GM23338 (cell line): ENCODE data around the gene HEPACAM. TPM values are rescaled to one million over a fixed set of nuclear protein-coding genes. Genes with fewer than 3 reads are reported as not detected.

Experiments
- ATAC-seq: fragments of 200-7000 bp; cut with Tn5 transposase; 3 replicates; pipeline ENCODE4 v1.9.1; 2020
- DNase-seq: peaks from one replicate; pipeline ENCODE4 v3.0.0-alpha.2; 2015; ENCODE audit warnings: low spot score
- H2AFZ ChIP-seq: fragments of 200-600 bp; sonication (generic); 2 replicates; pipeline ENCODE4 v1.8.0; 2016; ENCODE audit warnings: antibody characterized with exemption, mild to moderate bottlenecking, moderate library complexity
- H3F3A ChIP-seq: fragments of 200-600 bp; sonication (generic); replicated peaks from 2 replicates; pipeline ENCODE4 v1.8.0; 2017; ENCODE audit warnings: antibody characterized with exemption, mixed run types, low read depth
- H3K27ac ChIP-seq: fragments of 200-600 bp; sonication (generic); 2 replicates; pipeline ENCODE4 v1.6.1; 2016; ENCODE audit warnings: low read depth
- H3K27me3 ChIP-seq: fragments of 200-600 bp; sonication (generic); 2 replicates; pipeline ENCODE4 v1.8.0; 2016; ENCODE audit warnings: mild to moderate bottlenecking, mixed run types, moderate library complexity; ENCODE audit not compliant: insufficient read depth
- H3K36me3 ChIP-seq: fragments of 200-600 bp; sonication (generic); 2 replicates; pipeline ENCODE4 v1.8.0; 2016; ENCODE audit warnings: mild to moderate bottlenecking; ENCODE audit not compliant: insufficient read depth
- H3K4me1 ChIP-seq: fragments of 200-600 bp; sonication (generic); 2 replicates; pipeline ENCODE4 v1.8.0; 2016; ENCODE audit warnings: mild to moderate bottlenecking, moderate library complexity; ENCODE audit not compliant: insufficient read depth
- H3K4me2 ChIP-seq: fragments of 200-600 bp; sonication (generic); 2 replicates; pipeline ENCODE4 v1.7.1; 2017; ENCODE audit warnings: mixed run types
- H3K4me3 ChIP-seq: fragments of 200-600 bp; sonication (generic); 2 replicates; pipeline ENCODE4 v1.6.1; 2016; ENCODE audit warnings: mixed run types
- H3K79me2 ChIP-seq: fragments of 200-600 bp; sonication (generic); replicated peaks from 2 replicates; pipeline ENCODE4 v1.8.0; 2017; ENCODE audit warnings: mild to moderate bottlenecking; ENCODE audit not compliant: insufficient read depth
- H3K9me2 ChIP-seq: fragments of 200-600 bp; sonication (generic); 2 replicates; pipeline ENCODE4 v1.8.0; 2017; ENCODE audit not compliant: insufficient read depth
- H4K20me1 ChIP-seq: fragments of 200-600 bp; sonication (generic); replicated peaks from 2 replicates; pipeline ENCODE4 v1.8.0; 2017; ENCODE audit warnings: mild to moderate bottlenecking; ENCODE audit not compliant: insufficient read depth
- H3K27ac Mint-ChIP-seq: 2 replicates; pipeline ENCODE4 v1.8.0; 2020; ENCODE audit warnings: inconsistent platforms, mild to moderate bottlenecking, moderate library complexity, mixed read lengths
- H3K27me3 Mint-ChIP-seq: 3 replicates; pipeline ENCODE4 v1.8.0; 2022; ENCODE audit warnings: low read depth, mild to moderate bottlenecking, moderate library complexity, mixed read lengths, inconsistent platforms; ENCODE audit not compliant: insufficient read depth, poor library complexity
- H3K36me3 Mint-ChIP-seq: 3 replicates; pipeline ENCODE4 v1.8.0; 2021; ENCODE audit warnings: low read depth, mild to moderate bottlenecking, inconsistent platforms, moderate library complexity, mixed read lengths
- H3K4me1 Mint-ChIP-seq: 3 replicates; pipeline ENCODE4 v1.8.0; 2020; ENCODE audit warnings: mild to moderate bottlenecking, inconsistent platforms, mixed read lengths
- H3K4me3 Mint-ChIP-seq: 3 replicates; pipeline ENCODE4 v1.8.0; 2021; ENCODE audit warnings: moderate library complexity, mild to moderate bottlenecking, inconsistent platforms, mixed read lengths
- H3K9me3 Mint-ChIP-seq: 3 replicates; pipeline ENCODE4 v1.8.0; 2020; ENCODE audit warnings: moderate library complexity, mild to moderate bottlenecking, inconsistent platforms, mixed read lengths
- JUNB ChIP-seq: IDR thresholded peaks from one replicate; pipeline ENCODE4 v1.6.1; 2016; ENCODE audit warnings: antibody characterized with exemption; ENCODE audit not compliant: unreplicated experiment
- STAT1 ChIP-seq: IDR thresholded peaks from one replicate; pipeline ENCODE4 v1.6.1; 2016; ENCODE audit warnings: antibody characterized with exemption; ENCODE audit not compliant: unreplicated experiment
- ZNF331 ChIP-seq: fragments of 250-450 bp; sonication (Bioruptor Pico); IDR thresholded peaks from 2 replicates; pipeline ENCODE4 v1.5.0; 2020; ENCODE audit warnings: low read depth, mild to moderate bottlenecking, moderate library complexity
- polyA plus RNA-seq: library from polyadenylated mRNA; unstranded; fragments of >200 nt; fragmentation: Nextera tagmentation; extraction: Ambion mirVana; gene quantifications from 2 replicates; pipeline ENCODE4 v1.2.1, GENCODE V29; 2016
- total RNA-seq: library from RNA; depleted of rRNA; stranded (reverse); fragments of >200 nt; shearing (Covaris generic); gene quantifications from 2 replicates; pipeline ENCODE4 v1.2.3, GENCODE V29; 2014
- TF ChIP-seq, protein P1 (sequence below): IDR thresholded peaks from 2 replicates; pipeline ENCODE4 v1.6.1; 2016; ENCODE audit warnings: antibody characterized with exemption
- TF ChIP-seq, protein P2 (sequence below), 2 experiments: fragments of 200-600 bp in 1 of 2; sonication (generic) in 1 of 2; conservative IDR thresholded peaks; 2 replicates each; pipeline versions ENCODE4 v1.5.1 to v1.6.1; 2016 to 2017; ENCODE audit warnings: antibody characterized with exemption in 2 of 2, low read depth in 2 of 2, mild to moderate bottlenecking in 2 of 2, moderate library complexity in 1 of 2
- TF ChIP-seq, protein P3 (sequence below): IDR thresholded peaks from one replicate; pipeline ENCODE4 v1.6.1; 2018; ENCODE audit warnings: antibody characterized with exemption; ENCODE audit not compliant: unreplicated experiment

Gene HEPACAM
- total and polyA plus RNA-seq, 2 experiments from 2014 or later = 0.17 TPM; not detected in 1

DNA sequence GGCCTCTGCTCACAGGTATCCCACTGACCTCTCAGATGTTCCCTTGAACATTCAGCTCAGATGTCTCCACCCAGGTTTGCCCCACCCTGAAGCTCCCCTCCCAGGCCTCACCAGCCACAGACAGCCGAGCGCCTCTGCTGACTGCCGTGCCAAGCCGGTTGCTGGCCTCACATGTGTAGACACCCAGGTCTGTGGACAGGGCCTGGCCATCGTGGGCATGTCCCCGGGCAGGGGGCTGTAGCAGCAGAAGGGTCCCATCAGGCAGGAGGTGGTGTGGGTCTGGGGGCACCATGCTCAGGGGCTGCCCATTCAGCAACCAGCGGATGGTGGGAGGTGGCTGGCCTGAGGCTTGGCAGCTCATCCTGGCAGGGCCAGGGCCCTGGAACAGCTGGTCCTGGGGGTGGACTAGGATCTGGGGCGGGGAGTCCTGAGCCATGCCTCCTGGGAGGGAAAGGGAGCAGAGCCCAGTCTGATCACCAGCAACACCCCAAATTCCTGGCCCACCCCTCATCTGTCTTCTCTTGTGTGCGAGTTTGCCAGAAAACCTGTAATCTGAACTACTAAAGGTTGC, 38.9 kb downstream of the HEPACAM start:
- Mint-ChIP-seq H3K36me3 (no peaks in the 10 kb centered on the region), H3K27me3 (peaks cover 11% of the 10 kb centered on the region), H3K9me3 (no peaks in the 10 kb centered on the region), H3K4me3 (no peak overlapping the region), H3K4me1 (peaks cover 21% of the 10 kb centered on the region), H3K27ac (no peak overlapping the region)
- 0 out of 2 replicates have a peak, but pooled peaks cover 4% of the 10 kb centered on the region for H3K9me2 ChIP-seq
- H3K4me1 ChIP-seq = peaks cover 4% of the 10 kb centered on the region; the same call in 1 of the 2 replicates
- no peak overlapping the region for H3K4me3 ChIP-seq
- no peak overlapping the region for H3K4me2 ChIP-seq
- DNase-seq = no peak
- no peak for ATAC-seq
- no peaks in the 10 kb centered on the region for H4K20me1 ChIP-seq
- no peak overlapping the region for H2AFZ ChIP-seq
- 0 out of 2 replicates have a peak, but pooled peaks cover 3% of the 10 kb centered on the region for H3K27me3 ChIP-seq
- H3K79me2 ChIP-seq = no peaks in the 10 kb centered on the region
- TF ChIP-seq ZNF331 (CRISPR knock-in tag) = no peak
- H3K27ac ChIP-seq = no peak overlapping the region
- H3K36me3 ChIP-seq = no peaks in the 10 kb centered on the region
- no peaks in the 10 kb centered on the region for H3F3A ChIP-seq

DNA sequence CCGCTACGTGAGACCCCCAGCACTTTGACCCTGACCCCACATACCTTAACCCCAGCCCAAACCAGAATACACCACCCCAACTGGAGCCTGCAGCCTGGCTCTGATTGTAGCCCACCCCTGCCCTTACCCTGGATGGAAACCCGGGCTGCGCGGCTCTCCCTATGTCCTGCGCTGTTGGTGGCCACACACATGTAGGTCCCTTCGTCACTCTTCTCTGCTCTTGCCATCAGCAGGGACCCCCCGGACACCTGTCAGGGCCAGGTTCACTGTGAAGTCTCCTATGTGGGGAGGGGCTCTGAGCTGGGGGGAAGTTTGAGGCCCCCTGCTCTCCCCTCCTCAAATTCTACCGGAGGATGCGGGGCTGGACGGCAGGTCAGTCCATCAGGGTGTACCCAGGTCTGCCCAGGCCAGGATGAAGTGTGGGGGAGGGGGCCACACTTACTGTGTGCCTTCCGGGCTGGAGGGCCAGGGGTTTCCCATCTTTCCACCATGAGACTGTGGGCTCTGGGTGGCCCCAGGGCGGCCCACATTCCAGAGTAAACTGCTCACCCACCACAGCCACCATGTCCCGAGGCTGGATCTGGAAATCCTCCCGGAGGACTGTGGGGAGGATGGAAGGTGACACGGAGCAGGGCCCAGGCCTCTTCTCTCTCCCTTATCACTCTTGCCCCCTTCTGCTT, 39.6 kb downstream of the HEPACAM start:
- Histone ChIP-seq H3F3A (no peaks in the 10 kb centered on the region), H4K20me1 (no peaks in the 10 kb centered on the region), H3K9me2 (0 out of 2 replicates have a peak, but pooled peaks cover 3% of the 10 kb centered on the region), H3K27ac (no peak overlapping the region), H3K4me3 (no peak overlapping the region), H3K36me3 (no peaks in the 10 kb centered on the region), H3K4me2 (no peak overlapping the region), H2AFZ (no peak overlapping the region), H3K79me2 (no peaks in the 10 kb centered on the region), H3K4me1 (peaks cover 4% of the 10 kb centered on the region; the same call in 1 of the 2 replicates), H3K27me3 (no peaks in the 10 kb centered on the region)
- no peak overlapping the region for H3K4me3 Mint-ChIP-seq
- H3K27ac Mint-ChIP-seq = no peak overlapping the region
- peaks cover 11% of the 10 kb centered on the region for H3K27me3 Mint-ChIP-seq
- DNase-seq (no peak), ATAC-seq (no peak)
- no peaks in the 10 kb centered on the region for H3K36me3 Mint-ChIP-seq
- H3K9me3 Mint-ChIP-seq = no peaks in the 10 kb centered on the region
- TF ChIP-seq, protein P1, sequence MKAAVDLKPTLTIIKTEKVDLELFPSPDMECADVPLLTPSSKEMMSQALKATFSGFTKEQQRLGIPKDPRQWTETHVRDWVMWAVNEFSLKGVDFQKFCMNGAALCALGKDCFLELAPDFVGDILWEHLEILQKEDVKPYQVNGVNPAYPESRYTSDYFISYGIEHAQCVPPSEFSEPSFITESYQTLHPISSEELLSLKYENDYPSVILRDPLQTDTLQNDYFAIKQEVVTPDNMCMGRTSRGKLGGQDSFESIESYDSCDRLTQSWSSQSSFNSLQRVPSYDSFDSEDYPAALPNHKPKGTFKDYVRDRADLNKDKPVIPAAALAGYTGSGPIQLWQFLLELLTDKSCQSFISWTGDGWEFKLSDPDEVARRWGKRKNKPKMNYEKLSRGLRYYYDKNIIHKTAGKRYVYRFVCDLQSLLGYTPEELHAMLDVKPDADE = no peak
- TF ChIP-seq, protein P2, sequence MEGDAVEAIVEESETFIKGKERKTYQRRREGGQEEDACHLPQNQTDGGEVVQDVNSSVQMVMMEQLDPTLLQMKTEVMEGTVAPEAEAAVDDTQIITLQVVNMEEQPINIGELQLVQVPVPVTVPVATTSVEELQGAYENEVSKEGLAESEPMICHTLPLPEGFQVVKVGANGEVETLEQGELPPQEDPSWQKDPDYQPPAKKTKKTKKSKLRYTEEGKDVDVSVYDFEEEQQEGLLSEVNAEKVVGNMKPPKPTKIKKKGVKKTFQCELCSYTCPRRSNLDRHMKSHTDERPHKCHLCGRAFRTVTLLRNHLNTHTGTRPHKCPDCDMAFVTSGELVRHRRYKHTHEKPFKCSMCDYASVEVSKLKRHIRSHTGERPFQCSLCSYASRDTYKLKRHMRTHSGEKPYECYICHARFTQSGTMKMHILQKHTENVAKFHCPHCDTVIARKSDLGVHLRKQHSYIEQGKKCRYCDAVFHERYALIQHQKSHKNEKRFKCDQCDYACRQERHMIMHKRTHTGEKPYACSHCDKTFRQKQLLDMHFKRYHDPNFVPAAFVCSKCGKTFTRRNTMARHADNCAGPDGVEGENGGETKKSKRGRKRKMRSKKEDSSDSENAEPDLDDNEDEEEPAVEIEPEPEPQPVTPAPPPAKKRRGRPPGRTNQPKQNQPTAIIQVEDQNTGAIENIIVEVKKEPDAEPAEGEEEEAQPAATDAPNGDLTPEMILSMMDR (conservative IDR thresholded peaks at IDR 0.05; ENCODE audit: low read depth in 2 of 2) = no peak
- TF ChIP-seq JUNB (no peak), STAT1 (no peak)
- TF ChIP-seq, protein P3, sequence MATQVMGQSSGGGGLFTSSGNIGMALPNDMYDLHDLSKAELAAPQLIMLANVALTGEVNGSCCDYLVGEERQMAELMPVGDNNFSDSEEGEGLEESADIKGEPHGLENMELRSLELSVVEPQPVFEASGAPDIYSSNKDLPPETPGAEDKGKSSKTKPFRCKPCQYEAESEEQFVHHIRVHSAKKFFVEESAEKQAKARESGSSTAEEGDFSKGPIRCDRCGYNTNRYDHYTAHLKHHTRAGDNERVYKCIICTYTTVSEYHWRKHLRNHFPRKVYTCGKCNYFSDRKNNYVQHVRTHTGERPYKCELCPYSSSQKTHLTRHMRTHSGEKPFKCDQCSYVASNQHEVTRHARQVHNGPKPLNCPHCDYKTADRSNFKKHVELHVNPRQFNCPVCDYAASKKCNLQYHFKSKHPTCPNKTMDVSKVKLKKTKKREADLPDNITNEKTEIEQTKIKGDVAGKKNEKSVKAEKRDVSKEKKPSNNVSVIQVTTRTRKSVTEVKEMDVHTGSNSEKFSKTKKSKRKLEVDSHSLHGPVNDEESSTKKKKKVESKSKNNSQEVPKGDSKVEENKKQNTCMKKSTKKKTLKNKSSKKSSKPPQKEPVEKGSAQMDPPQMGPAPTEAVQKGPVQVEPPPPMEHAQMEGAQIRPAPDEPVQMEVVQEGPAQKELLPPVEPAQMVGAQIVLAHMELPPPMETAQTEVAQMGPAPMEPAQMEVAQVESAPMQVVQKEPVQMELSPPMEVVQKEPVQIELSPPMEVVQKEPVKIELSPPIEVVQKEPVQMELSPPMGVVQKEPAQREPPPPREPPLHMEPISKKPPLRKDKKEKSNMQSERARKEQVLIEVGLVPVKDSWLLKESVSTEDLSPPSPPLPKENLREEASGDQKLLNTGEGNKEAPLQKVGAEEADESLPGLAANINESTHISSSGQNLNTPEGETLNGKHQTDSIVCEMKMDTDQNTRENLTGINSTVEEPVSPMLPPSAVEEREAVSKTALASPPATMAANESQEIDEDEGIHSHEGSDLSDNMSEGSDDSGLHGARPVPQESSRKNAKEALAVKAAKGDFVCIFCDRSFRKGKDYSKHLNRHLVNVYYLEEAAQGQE = no peak
- H3K4me1 Mint-ChIP-seq = peaks cover 23% of the 10 kb centered on the region
